ENCODE results near the gene MCHR2. TPM values are rescaled to one million over a fixed set of nuclear protein-coding genes. Genes with fewer than 3 reads are reported as not detected.

Gene MCHR2
- total RNA-seq, 4 donors from 2014 or later, result not detected

DNA sequence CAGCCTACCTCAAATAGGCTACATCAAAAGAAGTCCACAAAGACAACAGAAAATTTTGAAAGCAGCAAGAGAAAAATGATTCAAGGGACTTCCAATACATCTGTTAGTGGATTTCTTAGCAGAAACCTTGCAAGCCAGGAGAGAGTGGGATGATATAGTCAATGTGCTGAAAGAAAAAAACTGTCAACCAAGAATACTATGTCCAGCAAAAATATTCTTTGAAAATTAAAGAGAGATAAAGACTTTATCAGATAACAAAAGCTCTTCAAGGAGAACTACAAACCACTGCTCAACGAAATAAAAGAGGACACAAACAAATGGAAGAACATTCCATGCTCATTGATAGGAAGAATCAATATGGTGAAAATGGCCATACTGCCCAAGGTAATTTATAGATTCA is 34.0 kb downstream of the MCHR2 start:
- TF ChIP-seq, protein P1, sequence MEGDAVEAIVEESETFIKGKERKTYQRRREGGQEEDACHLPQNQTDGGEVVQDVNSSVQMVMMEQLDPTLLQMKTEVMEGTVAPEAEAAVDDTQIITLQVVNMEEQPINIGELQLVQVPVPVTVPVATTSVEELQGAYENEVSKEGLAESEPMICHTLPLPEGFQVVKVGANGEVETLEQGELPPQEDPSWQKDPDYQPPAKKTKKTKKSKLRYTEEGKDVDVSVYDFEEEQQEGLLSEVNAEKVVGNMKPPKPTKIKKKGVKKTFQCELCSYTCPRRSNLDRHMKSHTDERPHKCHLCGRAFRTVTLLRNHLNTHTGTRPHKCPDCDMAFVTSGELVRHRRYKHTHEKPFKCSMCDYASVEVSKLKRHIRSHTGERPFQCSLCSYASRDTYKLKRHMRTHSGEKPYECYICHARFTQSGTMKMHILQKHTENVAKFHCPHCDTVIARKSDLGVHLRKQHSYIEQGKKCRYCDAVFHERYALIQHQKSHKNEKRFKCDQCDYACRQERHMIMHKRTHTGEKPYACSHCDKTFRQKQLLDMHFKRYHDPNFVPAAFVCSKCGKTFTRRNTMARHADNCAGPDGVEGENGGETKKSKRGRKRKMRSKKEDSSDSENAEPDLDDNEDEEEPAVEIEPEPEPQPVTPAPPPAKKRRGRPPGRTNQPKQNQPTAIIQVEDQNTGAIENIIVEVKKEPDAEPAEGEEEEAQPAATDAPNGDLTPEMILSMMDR (IDR thresholded peaks at IDR 0.05; ENCODE audit: low read depth), result no peak

DNA sequence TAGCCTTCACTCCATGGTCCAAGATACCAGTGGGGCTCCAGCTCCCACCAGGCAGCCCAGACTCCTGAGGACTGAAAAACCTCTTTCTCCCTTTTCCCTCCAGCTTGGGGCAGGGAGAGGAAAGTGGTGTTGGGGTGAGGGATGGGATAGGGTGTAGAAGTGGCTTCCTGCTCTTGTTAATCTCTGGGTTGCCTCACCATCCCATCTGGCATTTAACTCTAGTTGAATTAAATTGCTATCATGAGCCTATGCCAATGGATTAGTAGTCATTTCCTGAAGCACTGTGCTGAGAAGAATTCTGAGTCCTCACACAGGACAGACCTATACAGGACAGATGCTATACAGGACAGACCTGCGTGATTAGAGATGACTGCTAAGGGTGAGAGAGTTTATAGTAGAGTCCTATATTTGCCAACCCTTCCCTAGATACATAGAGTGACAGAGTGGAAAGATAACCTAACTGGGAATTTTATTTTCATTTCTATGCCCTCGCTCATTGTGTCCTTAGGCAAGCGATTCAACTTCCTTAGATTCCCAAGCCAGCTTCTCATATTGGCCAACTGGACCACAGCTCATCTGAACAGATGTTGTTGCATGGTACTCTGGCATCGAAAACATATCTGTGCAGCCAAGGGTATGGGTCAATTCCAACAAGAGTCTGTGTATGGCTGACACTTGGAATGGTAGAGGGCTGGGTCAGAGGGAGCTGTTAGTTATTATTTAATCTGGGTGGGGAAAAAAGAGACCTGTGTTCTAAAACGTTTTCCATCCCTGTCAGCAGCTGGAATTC is 42.8 kb downstream of the MCHR2 start:
- TF ChIP-seq, protein P1 (IDR thresholded peaks at IDR 0.05; ENCODE audit: low read depth), result no peak

DNA sequence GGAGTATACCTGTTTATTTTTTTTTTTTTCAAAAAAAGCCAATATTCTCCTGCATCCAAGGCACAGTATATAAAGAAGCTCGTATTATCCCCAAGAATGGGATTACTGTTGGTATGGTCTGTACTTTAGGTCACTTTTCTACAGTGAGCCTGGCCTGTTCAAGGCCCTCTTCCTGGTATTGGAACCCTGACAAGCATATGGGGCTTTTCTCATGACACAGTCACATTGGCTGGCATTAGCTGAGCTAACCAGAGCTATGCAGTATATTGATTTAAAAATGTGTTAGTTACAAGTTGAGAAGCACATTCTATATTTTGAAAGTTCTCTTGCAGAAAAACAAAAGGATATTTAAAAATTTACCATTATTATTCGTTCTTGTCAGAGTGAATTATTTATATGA is 48.0 kb downstream of the MCHR2 start:
- TF ChIP-seq, protein P1 (IDR thresholded peaks at IDR 0.05; ENCODE audit: low read depth), result no peak

DNA sequence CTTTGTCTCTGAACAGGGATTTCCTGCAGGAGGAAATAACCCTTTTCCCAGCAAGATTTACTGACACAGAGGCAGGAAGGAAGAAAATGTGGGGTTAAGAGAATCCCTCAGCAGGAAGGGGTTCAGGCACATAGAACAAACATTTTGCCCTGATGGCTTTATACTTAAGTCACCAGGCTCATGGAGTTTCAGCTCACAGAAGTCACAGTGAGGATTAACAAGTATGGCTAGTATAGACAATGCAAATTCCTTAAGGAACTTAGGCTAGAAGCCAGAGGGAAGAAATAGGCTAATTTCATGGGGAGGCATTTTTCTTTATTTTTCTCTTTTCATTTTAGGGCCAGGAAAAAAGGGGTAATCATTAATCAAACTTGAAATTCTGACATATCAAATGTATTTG is 50.2 kb downstream of the MCHR2 start:
- TF ChIP-seq, protein P1 (IDR thresholded peaks at IDR 0.05; ENCODE audit: low read depth), result no peak

DNA sequence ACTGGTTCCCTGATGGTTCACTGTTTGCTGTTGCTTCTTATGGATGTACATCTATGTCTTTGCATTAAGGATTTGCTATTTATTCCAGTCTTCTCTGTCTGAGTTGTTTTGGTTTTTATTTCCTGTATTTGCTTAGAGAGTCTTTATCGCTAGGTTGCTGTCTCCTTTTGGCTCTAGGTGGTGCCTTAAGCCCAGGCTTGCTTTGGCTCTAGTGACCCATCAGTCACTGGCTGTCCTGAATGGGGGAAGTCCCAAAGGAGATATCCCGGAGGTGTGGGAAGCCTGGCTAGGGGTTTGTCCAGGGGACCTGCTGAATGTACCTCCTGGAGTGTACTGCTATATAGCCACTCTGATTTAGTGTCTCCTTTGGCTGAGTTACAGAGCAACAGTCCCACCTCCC is 53.4 kb downstream of the MCHR2 start:
- TF ChIP-seq, protein P1 (IDR thresholded peaks at IDR 0.05; ENCODE audit: low read depth), result no peak

DNA sequence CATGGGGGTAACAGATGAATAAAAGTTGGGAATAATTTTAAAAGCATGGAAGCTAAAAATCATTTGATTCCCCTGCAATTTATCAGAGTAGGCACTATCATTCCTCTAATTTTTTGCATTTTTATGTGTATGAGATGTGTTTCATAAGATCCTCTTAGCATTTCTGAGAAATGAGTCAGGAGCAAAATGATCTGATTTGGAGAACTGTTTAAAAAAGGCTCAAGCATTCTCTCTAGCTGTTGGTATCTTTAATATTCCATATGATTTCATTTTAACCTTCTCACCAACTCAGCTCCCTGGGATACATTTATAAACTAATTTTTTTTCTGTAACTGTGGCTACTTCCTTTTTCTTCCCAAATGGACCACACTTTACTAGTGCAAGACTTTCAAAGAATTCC is 60.9 kb downstream of the MCHR2 start:
- TF ChIP-seq, protein P1 (IDR thresholded peaks at IDR 0.05; ENCODE audit: low read depth), result no peak

DNA sequence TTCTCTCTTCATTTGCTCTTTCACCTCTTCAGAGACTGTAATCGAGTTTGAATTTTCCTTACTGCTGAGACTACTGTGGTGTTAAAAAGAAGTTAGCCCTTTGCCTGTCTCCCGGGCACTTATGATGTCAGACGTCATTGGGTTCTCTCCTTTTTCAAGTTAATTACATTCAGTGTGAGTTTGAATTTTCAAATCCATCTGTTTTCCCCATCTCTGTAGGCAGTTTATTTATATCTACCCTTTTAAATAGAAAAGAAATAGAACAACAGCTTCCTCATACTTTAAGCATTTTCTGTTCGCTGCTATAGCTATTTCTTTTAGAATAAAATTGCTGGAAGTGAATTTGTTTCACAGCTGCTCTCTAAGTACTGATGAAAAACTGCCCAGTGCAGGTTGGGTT is 81.4 kb downstream of the MCHR2 start:
- TF ChIP-seq, protein P1 (IDR thresholded peaks at IDR 0.05; ENCODE audit: low read depth), result no peak
